SK-N-SH treated with all-trans-retinoic acid at 6 μM for 48 hours (cell line): ENCODE results near the gene SNIP1.
A peak's percentile ranks its signal among the peaks of the same experiment; 100 is the strongest.

Experiments
- ATAC-seq: fragments of 200-7000 bp; cut with Tn5 transposase; 3 replicates; pipeline ENCODE4 v1.9.1; 2020; ENCODE audit warnings: mild to moderate bottlenecking, moderate library complexity
- ARNTL ChIP-seq: fragments of 450-650 bp; formaldehyde crosslinking; IDR thresholded peaks from 2 replicates; pipeline ENCODE4 v1.5.0; 2020; ENCODE audit warnings: low read depth, mild to moderate bottlenecking, moderate library complexity, borderline replicate concordance
- BACH2 ChIP-seq: fragments of 250-450 bp; sonication (Bioruptor Pico); IDR thresholded peaks from 2 replicates; pipeline ENCODE4 v1.9.0; 2021; ENCODE audit warnings: mild to moderate bottlenecking, borderline replicate concordance
- CSDC2 ChIP-seq: fragments of 250-450 bp; sonication (Bioruptor Pico); IDR thresholded peaks from 2 replicates; pipeline ENCODE4 v1.5.0; 2020; ENCODE audit warnings: mild to moderate bottlenecking, moderate library complexity
- ESRRG ChIP-seq: fragments of 250-450 bp; sonication (Bioruptor Pico); IDR thresholded peaks from 2 replicates; pipeline ENCODE4 v1.6.1; 2021; ENCODE audit warnings: mild to moderate bottlenecking
- GLIS3 ChIP-seq: fragments of 250-450 bp; sonication (Bioruptor Pico); IDR thresholded peaks from 2 replicates; pipeline ENCODE4 v1.5.0; 2020; ENCODE audit warnings: mild to moderate bottlenecking, moderate library complexity
- ISL1 ChIP-seq: fragments of 250-450 bp; sonication (Bioruptor Pico); IDR thresholded peaks from 2 replicates; pipeline ENCODE4 v2.1.2; 2022; ENCODE audit warnings: mild to moderate bottlenecking, moderate library complexity
- OSR1 ChIP-seq: fragments of 250-450 bp; sonication (Bioruptor Pico); IDR thresholded peaks from 2 replicates; pipeline ENCODE4 v1.8.0; 2022; ENCODE audit warnings: moderate library complexity, mild to moderate bottlenecking, inconsistent platforms
- POU6F1 ChIP-seq: fragments of 250-450 bp; sonication (Bioruptor Pico); IDR thresholded peaks from 2 replicates; pipeline ENCODE4 v1.8.0; 2021; ENCODE audit warnings: low read depth, mild to moderate bottlenecking, moderate library complexity, borderline replicate concordance
- PPARA ChIP-seq: fragments of 250-450 bp; sonication (Bioruptor Pico); IDR thresholded peaks from 2 replicates; pipeline ENCODE4 v1.5.0; 2020; ENCODE audit warnings: mild to moderate bottlenecking, borderline replicate concordance
- RARB ChIP-seq: fragments of 250-450 bp; sonication (Bioruptor Pico); IDR thresholded peaks from 2 replicates; pipeline ENCODE4 v1.8.0; 2021; ENCODE audit warnings: mild to moderate bottlenecking, moderate library complexity
- TCF4 ChIP-seq: fragments of 250-450 bp; sonication (Bioruptor Pico); IDR thresholded peaks from 2 replicates; pipeline ENCODE4 v1.8.0; 2021; ENCODE audit warnings: mild to moderate bottlenecking, moderate library complexity, borderline replicate concordance
- TOX ChIP-seq: fragments of 250-450 bp; sonication (Bioruptor Pico); IDR thresholded peaks from 2 replicates; pipeline ENCODE4 v1.8.0; 2021; ENCODE audit warnings: mild to moderate bottlenecking, moderate library complexity, borderline replicate concordance
- TSHZ2 ChIP-seq: fragments of 250-450 bp; sonication (Bioruptor Pico); IDR thresholded peaks from 2 replicates; pipeline ENCODE4 v1.5.0; 2020; ENCODE audit warnings: mild to moderate bottlenecking, moderate library complexity
- ZC3H10 ChIP-seq: fragments of 250-450 bp; sonication (Bioruptor Pico); IDR thresholded peaks from 2 replicates; pipeline ENCODE4 v1.5.1; 2021; ENCODE audit warnings: mild to moderate bottlenecking, moderate library complexity
- ZFP3 ChIP-seq: fragments of 250-450 bp; sonication (Bioruptor Pico); IDR thresholded peaks from 2 replicates; pipeline ENCODE4 v1.5.0; 2020; ENCODE audit warnings: mild to moderate bottlenecking, moderate library complexity
- ZFP30 ChIP-seq: fragments of 450-650 bp; formaldehyde crosslinking; IDR thresholded peaks from 2 replicates; pipeline ENCODE4 v1.5.0; 2022; ENCODE audit warnings: mild to moderate bottlenecking, moderate library complexity
- ZNF565 ChIP-seq: fragments of 450-650 bp; formaldehyde crosslinking; conservative IDR thresholded peaks from 2 replicates; pipeline ENCODE4 v1.5.0; 2020; ENCODE audit warnings: low read depth, mild to moderate bottlenecking, moderate library complexity
- ZNF70 ChIP-seq: fragments of 450-650 bp; formaldehyde crosslinking; IDR thresholded peaks from 2 replicates; pipeline ENCODE4 v1.5.0; 2020; ENCODE audit warnings: mild to moderate bottlenecking, moderate library complexity
- ZNF8 ChIP-seq: fragments of 450-650 bp; formaldehyde crosslinking; IDR thresholded peaks from 2 replicates; pipeline ENCODE4 v1.5.0; 2020; ENCODE audit warnings: mild to moderate bottlenecking, moderate library complexity
- TF ChIP-seq, protein P1 (sequence below): fragments of 250-450 bp; sonication (Bioruptor Pico); IDR thresholded peaks from 2 replicates; pipeline ENCODE4 v1.5.1; 2021; ENCODE audit warnings: mild to moderate bottlenecking, moderate library complexity
- TF ChIP-seq, protein P2 (sequence below): fragments of 250-450 bp; sonication (Bioruptor Pico); IDR thresholded peaks from 2 replicates; pipeline ENCODE4 v1.5.1; 2020; ENCODE audit warnings: low read depth, mild to moderate bottlenecking, moderate library complexity

The SNIP1 gene

GRCh38 chr1:37564892-37565291, 10.8 kb upstream of the SNIP1 start (continued):
- TF ChIP-seq, protein P1, sequence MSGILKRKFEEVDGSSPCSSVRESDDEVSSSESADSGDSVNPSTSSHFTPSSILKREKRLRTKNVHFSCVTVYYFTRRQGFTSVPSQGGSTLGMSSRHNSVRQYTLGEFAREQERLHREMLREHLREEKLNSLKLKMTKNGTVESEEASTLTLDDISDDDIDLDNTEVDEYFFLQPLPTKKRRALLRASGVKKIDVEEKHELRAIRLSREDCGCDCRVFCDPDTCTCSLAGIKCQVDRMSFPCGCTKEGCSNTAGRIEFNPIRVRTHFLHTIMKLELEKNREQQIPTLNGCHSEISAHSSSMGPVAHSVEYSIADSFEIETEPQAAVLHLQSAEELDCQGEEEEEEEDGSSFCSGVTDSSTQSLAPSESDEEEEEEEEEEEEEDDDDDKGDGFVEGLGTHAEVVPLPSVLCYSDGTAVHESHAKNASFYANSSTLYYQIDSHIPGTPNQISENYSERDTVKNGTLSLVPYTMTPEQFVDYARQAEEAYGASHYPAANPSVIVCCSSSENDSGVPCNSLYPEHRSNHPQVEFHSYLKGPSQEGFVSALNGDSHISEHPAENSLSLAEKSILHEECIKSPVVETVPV (CRISPR knock-in tag), result no peak
- TF ChIP-seq TCF4 (CRISPR knock-in tag) (no peak), ARNTL (CRISPR knock-in tag) (no peak)

- ATAC-seq, result no peak
- TF ChIP-seq OSR1 (CRISPR knock-in tag) (no peak), ZC3H10 (no peak)
Measured at GRCh38 chr1:37562984-37563383, 8.9 kb upstream of the SNIP1 start.

DNA sequence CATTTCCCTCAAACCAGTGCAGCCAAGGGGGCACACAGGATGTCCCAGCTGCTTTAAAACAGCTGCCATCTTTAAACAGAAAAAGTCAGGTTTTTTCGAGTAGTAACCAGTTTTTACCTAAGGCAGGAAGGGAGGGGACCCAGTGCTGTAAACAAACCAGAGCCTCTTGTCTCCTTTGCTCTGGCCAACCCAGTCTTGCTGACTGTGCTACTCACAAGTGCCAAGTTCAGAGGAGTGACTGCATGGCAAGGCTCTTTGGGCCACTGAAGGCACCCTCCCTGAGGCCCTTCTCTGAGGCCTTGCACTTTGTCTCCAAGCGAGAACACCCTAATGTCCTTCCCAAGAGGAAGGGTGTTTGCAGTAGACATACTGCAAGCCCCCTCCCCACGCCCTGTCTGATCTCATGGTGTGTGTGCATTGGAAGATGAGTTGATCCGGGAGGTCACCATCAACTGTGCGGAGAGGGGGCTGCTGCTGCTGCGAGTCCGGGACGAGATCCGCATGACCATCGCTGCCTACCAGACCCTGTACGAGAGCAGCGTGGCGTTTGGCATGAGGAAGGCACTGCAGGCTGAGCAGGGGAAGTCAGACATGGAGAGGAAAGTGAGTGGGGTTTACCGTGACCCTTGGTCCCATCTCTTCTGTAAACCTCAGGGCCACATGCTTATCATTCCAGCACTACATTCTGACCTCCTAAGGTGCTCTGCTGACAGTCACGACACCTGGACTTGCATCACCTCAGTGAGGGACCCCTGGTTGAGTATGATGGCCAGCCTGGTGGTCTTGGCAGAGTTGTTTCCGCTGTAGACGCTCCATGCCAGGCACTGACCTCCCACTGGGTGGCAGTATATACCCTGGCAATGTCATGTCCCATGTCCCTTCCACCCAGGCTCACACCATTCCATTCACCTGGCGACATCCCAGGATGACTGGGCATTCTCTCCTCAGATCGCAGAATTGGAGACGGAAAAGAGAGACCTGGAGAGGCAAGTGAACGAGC, 7.3 kb upstream of the SNIP1 start:
- peak; percentile 79 for ATAC-seq
- TF ChIP-seq RARB (CRISPR knock-in tag), result no peak
- TF ChIP-seq PPARA (CRISPR knock-in tag), result no peak
- TF ChIP-seq, protein P1 (CRISPR knock-in tag), result no peak
- no peak for TF ChIP-seq ZNF8
- TF ChIP-seq ZC3H10, result no peak
- TF ChIP-seq OSR1 (CRISPR knock-in tag), result no peak
- TF ChIP-seq GLIS3 (CRISPR knock-in tag), result no peak
- no peak for TF ChIP-seq ZFP30
- TF ChIP-seq CSDC2, result no peak
- TF ChIP-seq ESRRG (CRISPR knock-in tag), result no peak
- TF ChIP-seq POU6F1 (CRISPR knock-in tag), result no peak
- TF ChIP-seq, protein P2, sequence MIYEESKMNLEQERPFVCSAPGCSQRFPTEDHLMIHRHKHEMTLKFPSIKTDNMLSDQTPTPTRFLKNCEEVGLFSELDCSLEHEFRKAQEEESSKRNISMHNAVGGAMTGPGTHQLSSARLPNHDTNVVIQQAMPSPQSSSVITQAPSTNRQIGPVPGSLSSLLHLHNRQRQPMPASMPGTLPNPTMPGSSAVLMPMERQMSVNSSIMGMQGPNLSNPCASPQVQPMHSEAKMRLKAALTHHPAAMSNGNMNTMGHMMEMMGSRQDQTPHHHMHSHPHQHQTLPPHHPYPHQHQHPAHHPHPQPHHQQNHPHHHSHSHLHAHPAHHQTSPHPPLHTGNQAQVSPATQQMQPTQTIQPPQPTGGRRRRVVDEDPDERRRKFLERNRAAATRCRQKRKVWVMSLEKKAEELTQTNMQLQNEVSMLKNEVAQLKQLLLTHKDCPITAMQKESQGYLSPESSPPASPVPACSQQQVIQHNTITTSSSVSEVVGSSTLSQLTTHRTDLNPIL (CRISPR knock-in tag), result no peak
- no peak for TF ChIP-seq ISL1
- TF ChIP-seq ZFP3 (CRISPR knock-in tag), result no peak
- no peak for TF ChIP-seq TOX (CRISPR knock-in tag)
- TF ChIP-seq TSHZ2, result no peak
- no peak for TF ChIP-seq ZNF565 (CRISPR knock-in tag)
- TF ChIP-seq ZNF70 (CRISPR knock-in tag), result no peak
- no peak for TF ChIP-seq BACH2 (CRISPR knock-in tag)
